Measurements from ENCODE around the gene HRH1. TPM values are rescaled to one million over a fixed set of nuclear protein-coding genes. Genes with fewer than 3 reads are reported as not detected.

The HRH1 gene
- total RNA-seq, 6 experiments from 2014 or later, result 0.14 to 0.66 (median 0.41) TPM; not detected in 2

DNA sequence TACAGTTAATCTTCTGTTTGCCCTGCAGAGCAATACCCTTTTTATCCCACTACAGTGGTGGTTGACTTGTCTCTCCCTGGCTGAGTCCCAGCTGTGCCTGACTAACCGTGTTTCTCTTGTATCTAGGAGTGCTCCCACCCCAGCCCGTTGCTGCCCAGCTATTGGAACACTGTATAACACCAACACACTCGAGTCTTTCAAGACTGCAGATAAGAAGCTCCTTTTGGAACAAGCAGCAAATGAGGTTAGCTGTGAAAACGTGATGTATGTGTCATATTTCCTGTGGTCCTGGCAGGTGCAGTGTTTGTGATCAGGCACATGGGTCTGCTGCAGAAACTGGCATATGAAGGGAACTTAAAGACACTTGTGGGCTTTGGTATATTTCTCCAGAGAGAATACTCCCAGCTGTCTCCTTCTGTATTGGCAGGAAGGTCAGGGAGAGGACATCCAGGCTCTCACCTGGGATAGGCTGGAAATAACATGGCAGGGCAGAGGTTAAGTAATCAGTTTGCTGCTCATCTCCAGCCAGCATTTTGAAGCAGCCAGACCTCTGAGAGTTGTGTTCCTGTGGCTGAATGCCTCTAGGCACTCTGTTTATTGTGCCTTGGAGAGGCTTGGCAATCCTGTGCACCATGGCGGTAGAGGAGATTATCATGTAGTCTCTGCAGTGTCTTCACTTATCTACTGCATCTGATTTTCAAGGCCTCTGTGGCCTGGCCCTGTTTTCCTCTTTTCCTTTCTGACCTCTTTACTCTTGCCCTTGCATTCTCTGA, 152.7 kb downstream of the HRH1 start:
- TF ChIP-seq POLR2A (IDR thresholded peaks at IDR 0.05), result no peak
- TF ChIP-seq, protein P1, sequence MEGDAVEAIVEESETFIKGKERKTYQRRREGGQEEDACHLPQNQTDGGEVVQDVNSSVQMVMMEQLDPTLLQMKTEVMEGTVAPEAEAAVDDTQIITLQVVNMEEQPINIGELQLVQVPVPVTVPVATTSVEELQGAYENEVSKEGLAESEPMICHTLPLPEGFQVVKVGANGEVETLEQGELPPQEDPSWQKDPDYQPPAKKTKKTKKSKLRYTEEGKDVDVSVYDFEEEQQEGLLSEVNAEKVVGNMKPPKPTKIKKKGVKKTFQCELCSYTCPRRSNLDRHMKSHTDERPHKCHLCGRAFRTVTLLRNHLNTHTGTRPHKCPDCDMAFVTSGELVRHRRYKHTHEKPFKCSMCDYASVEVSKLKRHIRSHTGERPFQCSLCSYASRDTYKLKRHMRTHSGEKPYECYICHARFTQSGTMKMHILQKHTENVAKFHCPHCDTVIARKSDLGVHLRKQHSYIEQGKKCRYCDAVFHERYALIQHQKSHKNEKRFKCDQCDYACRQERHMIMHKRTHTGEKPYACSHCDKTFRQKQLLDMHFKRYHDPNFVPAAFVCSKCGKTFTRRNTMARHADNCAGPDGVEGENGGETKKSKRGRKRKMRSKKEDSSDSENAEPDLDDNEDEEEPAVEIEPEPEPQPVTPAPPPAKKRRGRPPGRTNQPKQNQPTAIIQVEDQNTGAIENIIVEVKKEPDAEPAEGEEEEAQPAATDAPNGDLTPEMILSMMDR (IDR thresholded peaks at IDR 0.05), result no peak
- Histone ChIP-seq H3K36me3 (peaks cover 0 to 43% (median 5%) of the 10 kb centered on the region in 4 donors), H3K4me3 (no peak overlapping the region), H3K9me3 (no peaks in the 10 kb centered on the region), H3K27me3 (no peaks in the 10 kb centered on the region), H3K27ac (peak overlapping the region in 1 of 3 donors; percentile 6), H3K4me1 (peaks cover 0 to 14% (median 0%) of the 10 kb centered on the region in 4 donors)
- 76% methylated on average over 4 of the region's 5 CpGs for WGBS (ENCODE audit: insufficient coverage, low coverage, low lambda C conversion rate, missing lambda C conversion rate)
- DNase-seq (no peak), ATAC-seq (peak in 3 of 4 donors; percentile 16 to 91 (median 18))
- intact Hi-C loops (cut with DNase I), result no loop called here

DNA sequence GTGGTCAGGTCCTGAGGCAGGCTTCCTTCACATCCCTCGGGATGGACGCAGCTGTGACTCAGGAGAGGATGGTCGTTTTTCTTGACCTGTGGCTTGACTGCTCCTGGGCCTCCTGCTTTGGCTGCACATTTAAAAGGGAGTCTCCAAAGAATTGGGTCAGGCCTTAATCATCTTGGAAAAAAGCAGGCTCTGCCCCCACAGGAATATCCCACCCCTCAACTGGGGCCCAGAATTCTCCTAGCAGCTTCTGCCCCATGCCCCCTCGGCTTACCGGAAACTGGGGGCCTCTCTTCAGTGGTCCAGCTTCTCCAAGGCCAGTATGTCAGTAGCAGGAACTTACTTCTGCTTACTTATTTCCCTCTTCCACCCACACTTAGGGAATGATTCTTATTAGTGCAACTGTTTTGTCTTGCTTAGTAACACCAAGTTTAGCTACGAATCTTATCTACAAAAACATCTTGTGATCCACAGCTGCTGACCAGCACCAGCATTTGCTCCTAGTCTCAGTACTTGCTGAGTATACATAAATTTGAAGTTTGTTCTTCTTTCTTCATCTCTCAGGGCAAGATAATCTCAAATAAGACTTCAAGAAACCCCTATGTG, 153.6 kb downstream of the HRH1 start:
- ATAC-seq (peak; percentile 32 to 60 (median 52)), DNase-seq (no peak)
- TF ChIP-seq, protein P1 (IDR thresholded peaks at IDR 0.05), result no peak
- no peak for TF ChIP-seq POLR2A (IDR thresholded peaks at IDR 0.05)
- no peaks in the 10 kb centered on the region for H3K27me3 ChIP-seq
- peaks cover 0 to 52% (median 5%) of the 10 kb centered on the region in 4 donors for H3K36me3 ChIP-seq
- intact Hi-C loops (cut with DNase I), result no loop called here
- H3K4me1 ChIP-seq, result peaks cover 0 to 14% (median 0%) of the 10 kb centered on the region in 4 donors
- no peak overlapping the region for H3K4me3 ChIP-seq
- WGBS (ENCODE audit: insufficient coverage, low coverage, low lambda C conversion rate, missing lambda C conversion rate), result 59% methylated on average over 2 of the region's 6 CpGs
- no peaks in the 10 kb centered on the region for H3K9me3 ChIP-seq
- peak overlapping the region in 1 of 3 donors; percentile 6 for H3K27ac ChIP-seq

GRCh38 chr3:11310258-11310657, 156.0 kb downstream of the HRH1 start:
- Histone ChIP-seq H3K4me3 (no peak overlapping the region), H3K9me3 (no peaks in the 10 kb centered on the region), H3K4me1 (peaks cover 0 to 14% (median 0%) of the 10 kb centered on the region in 4 donors), H3K27me3 (no peaks in the 10 kb centered on the region), H3K27ac (no peak overlapping the region), H3K36me3 (peaks cover 0 to 70% (median 10%) of the 10 kb centered on the region in 4 donors)
- ATAC-seq (no peak), DNase-seq (no peak)
- intact Hi-C loops (cut with DNase I), result no loop called here
- TF ChIP-seq, protein P1 (IDR thresholded peaks at IDR 0.05), result no peak
- no peak for TF ChIP-seq POLR2A (IDR thresholded peaks at IDR 0.05)
- 98% methylated on average over 5 of the region's 5 CpGs for WGBS (ENCODE audit: insufficient coverage, low coverage, low lambda C conversion rate, missing lambda C conversion rate)

- TF ChIP-seq POLR2A (IDR thresholded peaks at IDR 0.05), result no peak
- TF ChIP-seq, protein P1 (IDR thresholded peaks at IDR 0.05), result no peak
- WGBS (ENCODE audit: insufficient coverage, low coverage, low lambda C conversion rate, missing lambda C conversion rate), result 90% methylated on average over 2 of the region's 5 CpGs
- DNase-seq (no peak), ATAC-seq (no peak)
- Histone ChIP-seq H3K4me1 (peaks cover 0 to 4% (median 0%) of the 10 kb centered on the region in 4 donors), H3K4me3 (no peak overlapping the region), H3K27me3 (no peaks in the 10 kb centered on the region), H3K9me3 (no peaks in the 10 kb centered on the region), H3K36me3 (peaks cover 0 to 83% (median 11%) of the 10 kb centered on the region in 4 donors), H3K27ac (no peak overlapping the region)
- intact Hi-C loops (cut with DNase I), result no loop called here
These were observed 157.9 kb downstream of the HRH1 start for GRCh38 chr3:11312166-11312565.

Small RNA genes within 50 kb of the gene (small RNA-seq; reads per million reads assigned to genes)
- gene AC083855.1, result 0 reads per million in 2 experiments

Other genes with a start within 250 kb of the HRH1 start
- 10 to 100 TPM; 14.5 to 70.1 (median 37.3) TPM for gene SLC6A1, start 161.7 kb upstream of the HRH1 start, total RNA-seq
- gene ATG7, start 117.9 kb downstream of the HRH1 start, total RNA-seq, result 10 to 100 TPM; 13.6 to 21.1 (median 15.8) TPM